ENCODE data around the gene MCU.

DNA sequence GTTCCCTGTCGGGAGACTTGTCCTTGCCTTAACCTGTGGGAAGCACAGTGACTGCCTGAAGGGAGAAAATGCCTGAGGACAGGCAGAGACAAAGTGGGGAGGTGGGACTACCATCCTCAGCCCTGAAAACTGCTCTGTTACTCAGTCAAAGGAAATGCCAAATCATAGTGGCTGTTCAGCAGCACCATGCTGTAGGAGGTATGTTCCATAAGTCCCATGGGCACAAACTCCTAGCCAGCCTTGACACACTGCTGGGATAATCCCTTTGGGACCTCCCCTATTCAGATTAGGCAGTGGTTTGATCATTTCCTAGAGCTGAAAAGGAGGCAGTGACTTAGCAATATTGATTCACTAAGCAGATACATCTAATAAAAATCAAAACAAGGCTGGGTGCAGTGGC lies 80.1 kb downstream of the MCU start:
- TF ChIP-seq, protein P1, sequence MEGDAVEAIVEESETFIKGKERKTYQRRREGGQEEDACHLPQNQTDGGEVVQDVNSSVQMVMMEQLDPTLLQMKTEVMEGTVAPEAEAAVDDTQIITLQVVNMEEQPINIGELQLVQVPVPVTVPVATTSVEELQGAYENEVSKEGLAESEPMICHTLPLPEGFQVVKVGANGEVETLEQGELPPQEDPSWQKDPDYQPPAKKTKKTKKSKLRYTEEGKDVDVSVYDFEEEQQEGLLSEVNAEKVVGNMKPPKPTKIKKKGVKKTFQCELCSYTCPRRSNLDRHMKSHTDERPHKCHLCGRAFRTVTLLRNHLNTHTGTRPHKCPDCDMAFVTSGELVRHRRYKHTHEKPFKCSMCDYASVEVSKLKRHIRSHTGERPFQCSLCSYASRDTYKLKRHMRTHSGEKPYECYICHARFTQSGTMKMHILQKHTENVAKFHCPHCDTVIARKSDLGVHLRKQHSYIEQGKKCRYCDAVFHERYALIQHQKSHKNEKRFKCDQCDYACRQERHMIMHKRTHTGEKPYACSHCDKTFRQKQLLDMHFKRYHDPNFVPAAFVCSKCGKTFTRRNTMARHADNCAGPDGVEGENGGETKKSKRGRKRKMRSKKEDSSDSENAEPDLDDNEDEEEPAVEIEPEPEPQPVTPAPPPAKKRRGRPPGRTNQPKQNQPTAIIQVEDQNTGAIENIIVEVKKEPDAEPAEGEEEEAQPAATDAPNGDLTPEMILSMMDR (conservative IDR thresholded peaks at IDR 0.05 in 1 of 2, IDR thresholded peaks at IDR 0.05 in 1 of 2; ENCODE audit: low read depth in 1 of 2, low read length in 2 of 2) = no peak
- no peak for TF ChIP-seq EZH2 (IDR thresholded peaks at IDR 0.05; ENCODE audit: low read length, missing control alignments)

All from fibroblast of lung (primary cell).